SH-SY5Y (cell line): ENCODE results near the gene SPRING1.

Experiments used
- GATA2 ChIP-seq: IDR thresholded peaks from 2 replicates; pipeline ENCODE4 v1.6.1; 2011; ENCODE audit warnings: mild to moderate bottlenecking, low read depth, low read length
- GATA3 ChIP-seq: IDR thresholded peaks from 2 replicates; pipeline ENCODE4 v1.6.1; 2011; ENCODE audit warnings: low read depth, mild to moderate bottlenecking, low read length, moderate library complexity

GRCh38 chr12:116708826-116709756 is 28.8 kb downstream of the SPRING1 start:
- TF ChIP-seq GATA3 (no peak; the same call in 1 of the 2 replicates), GATA2 (peak; percentile 85)
